Smooth muscle cell (in vitro differentiated cells): Measurements from ENCODE around the gene STC2. TPM values are rescaled to one million over a fixed set of nuclear protein-coding genes. Genes with fewer than 3 reads are reported as not detected.

Source experiments
- DNase-seq: peaks from one replicate; lab custom pipeline; 2025; ENCODE audit not compliant: unreplicated experiment; lab: John Stamatoyannopoulos, UW
- H2AFZ ChIP-seq: fragments of 200-600 bp; sonication (generic); 2 replicates; pipeline ENCODE4 v1.6.0; 2016; ENCODE audit warnings: antibody characterized with exemption, low read depth, mild to moderate bottlenecking
- H3F3A ChIP-seq: fragments of 200-600 bp; sonication (generic); 2 replicates; pipeline ENCODE4 v1.6.0; 2017; ENCODE audit warnings: antibody characterized with exemption, low read depth
- H3K27ac ChIP-seq: fragments of 200-600 bp; sonication (generic); 2 replicates; pipeline ENCODE4 v1.5.1; 2016; ENCODE audit warnings: low read depth, mild to moderate bottlenecking
- H3K27me3 ChIP-seq: fragments of 200-600 bp; sonication (generic); 2 replicates; pipeline ENCODE4 v1.6.1; 2016; ENCODE audit warnings: low read depth, mild to moderate bottlenecking
- H3K36me3 ChIP-seq: fragments of 200-600 bp; sonication (generic); 2 replicates; pipeline ENCODE4 v1.5.1; 2016; ENCODE audit warnings: low read depth
- H3K4me1 ChIP-seq: fragments of 200-600 bp; sonication (generic); 2 replicates; pipeline ENCODE4 v1.5.1; 2016; ENCODE audit warnings: low read depth
- H3K4me2 ChIP-seq: fragments of 200-600 bp; sonication (generic); 2 replicates; pipeline ENCODE4 v1.6.0; 2016; ENCODE audit warnings: mild to moderate bottlenecking
- H3K4me3 ChIP-seq: fragments of 200-600 bp; sonication (generic); 2 replicates; pipeline ENCODE4 v1.5.1; 2016; ENCODE audit warnings: mild to moderate bottlenecking
- H3K79me2 ChIP-seq: fragments of 200-600 bp; sonication (generic); 2 replicates; pipeline ENCODE4 v1.6.0; 2016; ENCODE audit warnings: low read depth, mild to moderate bottlenecking
- H3K9ac ChIP-seq: fragments of 200-600 bp; sonication (generic); 2 replicates; pipeline ENCODE4 v1.6.0; 2016; ENCODE audit warnings: low read depth
- H3K9me3 ChIP-seq: fragments of 200-600 bp; sonication (generic); replicated peaks from 2 replicates; pipeline ENCODE4 v1.5.1; 2016; ENCODE audit warnings: low read depth
- H4K20me1 ChIP-seq: fragments of 200-600 bp; sonication (generic); 2 replicates; pipeline ENCODE4 v1.6.0; 2016; ENCODE audit warnings: low read depth
- CTCF ChIP-seq: fragments of 200-600 bp; sonication (generic); IDR thresholded peaks from 2 replicates; pipeline ENCODE4 v1.5.1; 2017; ENCODE audit warnings: borderline replicate concordance, mild to moderate bottlenecking, antibody characterized with exemption; ENCODE audit not compliant: insufficient read depth, poor library complexity, severe bottlenecking
- WGBS: methylation state at CpG from one replicate; pipeline ENCODE4 v1.1.7; 2016; ENCODE audit warnings: low lambda C conversion rate; 5-methylcytosine and 5-hydroxymethylcytosine counted together
- polyA plus RNA-seq: library from polyadenylated mRNA; unstranded; fragments of >200 nt; fragmentation: Nextera tagmentation; extraction: Ambion mirVana; gene quantifications from 2 replicates; pipeline ENCODE4 v1.2.1, GENCODE V29; 2016
- total RNA-seq: library from RNA; depleted of rRNA; stranded (reverse); fragments of >200 nt; gene quantifications from 2 replicates; pipeline ENCODE4 v1.2.3, GENCODE V29; 2014

Gene STC2
- total and polyA plus RNA-seq, 2 experiments from 2014 or later = 54.3 to 75.4 TPM

- no peaks in the 10 kb centered on the region for H3F3A ChIP-seq
- DNase-seq = no peak
- no peak for TF ChIP-seq CTCF
- no peaks in the 10 kb centered on the region for H3K4me1 ChIP-seq
- no peaks in the 10 kb centered on the region for H3K36me3 ChIP-seq
- H3K79me2 ChIP-seq = no peaks in the 10 kb centered on the region
- no peak overlapping the region for H3K27ac ChIP-seq
- H3K4me3 ChIP-seq = no peak overlapping the region
- no peaks in the 10 kb centered on the region for H4K20me1 ChIP-seq
- H3K27me3 ChIP-seq = peaks cover 9% of the 10 kb centered on the region
- H3K9me3 ChIP-seq = no peaks in the 10 kb centered on the region
- WGBS = 84% methylated on average over 10 of the region's 10 CpGs
- no peak overlapping the region for H2AFZ ChIP-seq
- H3K4me2 ChIP-seq = peak overlapping the region; percentile 83
- H3K9ac ChIP-seq = no peak overlapping the region
These were observed 45.3 kb downstream of the STC2 start for GRCh38 chr5:173282916-173283315.

- WGBS = 23% methylated on average over 6 of the region's 6 CpGs
- Histone ChIP-seq H3K36me3 (no peaks in the 10 kb centered on the region), H3K4me2 (no peak overlapping the region), H3K9me3 (no peaks in the 10 kb centered on the region), H3F3A (no peaks in the 10 kb centered on the region), H3K79me2 (no peaks in the 10 kb centered on the region), H3K4me3 (no peak overlapping the region), H3K4me1 (no peaks in the 10 kb centered on the region), H3K27ac (no peak overlapping the region), H4K20me1 (no peaks in the 10 kb centered on the region), H3K9ac (no peak overlapping the region), H2AFZ (no peak overlapping the region), H3K27me3 (peaks cover 8% of the 10 kb centered on the region)
- peak; percentile 28 for TF ChIP-seq CTCF
- DNase-seq = no peak
These were observed 46.3 kb downstream of the STC2 start for GRCh38 chr5:173281910-173282309.

GRCh38 chr5:173279166-173279565 lies 49.0 kb downstream of the STC2 start:
- TF ChIP-seq CTCF = no peak
- no peaks in the 10 kb centered on the region for H3K9me3 ChIP-seq
- no peak overlapping the region for H3K4me2 ChIP-seq
- no peaks in the 10 kb centered on the region for H3K36me3 ChIP-seq
- H3K27ac ChIP-seq = no peak overlapping the region
- no peaks in the 10 kb centered on the region for H3F3A ChIP-seq
- no peak overlapping the region for H2AFZ ChIP-seq
- H3K79me2 ChIP-seq = no peaks in the 10 kb centered on the region
- no peaks in the 10 kb centered on the region for H3K4me1 ChIP-seq
- H4K20me1 ChIP-seq = no peaks in the 10 kb centered on the region
- no peak overlapping the region for H3K4me3 ChIP-seq
- H3K9ac ChIP-seq = no peak overlapping the region
- DNase-seq = no peak
- WGBS = 97% methylated on average over 5 of the region's 5 CpGs
- no peaks in the 10 kb centered on the region for H3K27me3 ChIP-seq

DNA sequence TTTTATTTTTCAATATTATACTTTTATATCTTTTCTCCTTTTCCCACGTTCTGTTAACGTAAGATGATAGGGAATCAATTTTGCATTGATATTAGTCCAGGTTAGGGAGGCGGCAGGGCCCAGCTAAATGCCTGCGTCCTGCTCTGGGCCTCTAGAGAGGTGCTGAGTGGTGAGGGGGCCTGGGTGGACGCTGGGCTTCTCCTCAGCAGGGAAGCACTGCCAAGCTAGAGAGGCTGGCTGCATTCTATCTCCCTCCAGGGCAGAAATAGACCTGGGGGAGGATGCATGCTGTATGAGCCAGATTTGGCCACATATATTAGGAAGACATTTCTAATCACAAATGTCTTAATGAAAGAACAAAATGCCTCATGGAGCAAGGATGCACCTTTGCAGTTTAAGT lies 49.6 kb downstream of the STC2 start:
- no peaks in the 10 kb centered on the region for H3K36me3 ChIP-seq
- no peaks in the 10 kb centered on the region for H3K27me3 ChIP-seq
- no peak overlapping the region for H3K9ac ChIP-seq
- H4K20me1 ChIP-seq = no peaks in the 10 kb centered on the region
- no peak overlapping the region for H3K27ac ChIP-seq
- no peaks in the 10 kb centered on the region for H3K9me3 ChIP-seq
- DNase-seq = no peak
- no peaks in the 10 kb centered on the region for H3K4me1 ChIP-seq
- no peak overlapping the region for H2AFZ ChIP-seq
- no peaks in the 10 kb centered on the region for H3K79me2 ChIP-seq
- no peak overlapping the region for H3K4me2 ChIP-seq
- no peak overlapping the region for H3K4me3 ChIP-seq
- WGBS = 85% methylated on average over 5 of the region's 5 CpGs
- H3F3A ChIP-seq = no peaks in the 10 kb centered on the region
- no peak for TF ChIP-seq CTCF
